HEK293T (cell line): ENCODE data around the gene DDN.

Source experiments
- CTCF ChIA-PET: fragments of 350-600 bp; formaldehyde crosslinking; extraction: SDS; loops from one replicate; lab custom pipeline; 2021; ENCODE audit warnings: antibody characterized with exemption, inconsistent platforms; lab: Yijun Ruan, JAX
- POLR2A ChIA-PET: fragments of 350-600 bp; formaldehyde crosslinking; extraction: SDS; loops from one replicate; lab custom pipeline; 2020; ENCODE audit warnings: antibody characterized with exemption, inconsistent platforms; lab: Yijun Ruan, JAX
- DNase-seq: peaks from one replicate; pipeline ENCODE4 v3.0.0; 2012; ENCODE audit warnings: mixed read lengths; ENCODE audit errors: extremely low spot score
- ARNT ChIP-seq: fragments of 450-650 bp; IDR thresholded peaks from 2 replicates; pipeline ENCODE4 v1.6.1; 2017; ENCODE audit warnings: mild to moderate bottlenecking
- BHLHE40 ChIP-seq: fragments of 450-650 bp; IDR thresholded peaks from 2 replicates; pipeline ENCODE4 v1.6.1; 2016; ENCODE audit warnings: mild to moderate bottlenecking, moderate library complexity, borderline replicate concordance
- CTBP1 ChIP-seq: fragments of 450-650 bp; IDR thresholded peaks from 2 replicates; pipeline ENCODE4 v1.6.1; 2016; ENCODE audit warnings: borderline replicate concordance
- ELF4 ChIP-seq: fragments of 450-650 bp; IDR thresholded peaks from 2 replicates; pipeline ENCODE4 v1.6.1; 2017; ENCODE audit warnings: antibody characterized with exemption
- FOXA1 ChIP-seq: fragments of 450-650 bp; IDR thresholded peaks from 2 replicates; pipeline ENCODE4 v1.6.1; 2016; ENCODE audit warnings: mild to moderate bottlenecking
- FOXK2 ChIP-seq: fragments of 450-650 bp; IDR thresholded peaks from 2 replicates; pipeline ENCODE4 v1.6.1; 2016; ENCODE audit warnings: mild to moderate bottlenecking
- FOXM1 ChIP-seq: fragments of 450-650 bp; IDR thresholded peaks from 2 replicates; pipeline ENCODE4 v1.6.1; 2017; ENCODE audit warnings: mild to moderate bottlenecking, borderline replicate concordance
- HDGF ChIP-seq: fragments of 450-650 bp; IDR thresholded peaks from 2 replicates; pipeline ENCODE4 v1.6.1; 2017; ENCODE audit warnings: antibody characterized with exemption, borderline replicate concordance
- L3MBTL2 ChIP-seq: fragments of 450-650 bp; conservative IDR thresholded peaks from 2 replicates; pipeline ENCODE4 v1.6.1; 2016; ENCODE audit warnings: mild to moderate bottlenecking
- LEF1 ChIP-seq: fragments of 450-650 bp; IDR thresholded peaks from 2 replicates; pipeline ENCODE4 v1.6.1; 2017; ENCODE audit warnings: mild to moderate bottlenecking, borderline replicate concordance
- NFRKB ChIP-seq: fragments of 450-650 bp; IDR thresholded peaks from 2 replicates; pipeline ENCODE4 v1.6.1; 2016; ENCODE audit warnings: mild to moderate bottlenecking, moderate library complexity
- PKNOX1 ChIP-seq: fragments of 450-650 bp; IDR thresholded peaks from 2 replicates; pipeline ENCODE4 v1.6.1; 2016
- SP1 ChIP-seq: fragments of 450-650 bp; IDR thresholded peaks from 2 replicates; pipeline ENCODE4 v1.6.1; 2017
- SUZ12 ChIP-seq: fragments of 450-650 bp; IDR thresholded peaks from 2 replicates; pipeline ENCODE4 v1.6.1; 2016; ENCODE audit warnings: mild to moderate bottlenecking
- TARDBP ChIP-seq: fragments of 450-650 bp; IDR thresholded peaks from 2 replicates; pipeline ENCODE4 v1.6.1; 2016
- ZNF384 ChIP-seq: fragments of 450-650 bp; IDR thresholded peaks from 2 replicates; pipeline ENCODE4 v1.6.1; 2016

The DDN gene

DNA sequence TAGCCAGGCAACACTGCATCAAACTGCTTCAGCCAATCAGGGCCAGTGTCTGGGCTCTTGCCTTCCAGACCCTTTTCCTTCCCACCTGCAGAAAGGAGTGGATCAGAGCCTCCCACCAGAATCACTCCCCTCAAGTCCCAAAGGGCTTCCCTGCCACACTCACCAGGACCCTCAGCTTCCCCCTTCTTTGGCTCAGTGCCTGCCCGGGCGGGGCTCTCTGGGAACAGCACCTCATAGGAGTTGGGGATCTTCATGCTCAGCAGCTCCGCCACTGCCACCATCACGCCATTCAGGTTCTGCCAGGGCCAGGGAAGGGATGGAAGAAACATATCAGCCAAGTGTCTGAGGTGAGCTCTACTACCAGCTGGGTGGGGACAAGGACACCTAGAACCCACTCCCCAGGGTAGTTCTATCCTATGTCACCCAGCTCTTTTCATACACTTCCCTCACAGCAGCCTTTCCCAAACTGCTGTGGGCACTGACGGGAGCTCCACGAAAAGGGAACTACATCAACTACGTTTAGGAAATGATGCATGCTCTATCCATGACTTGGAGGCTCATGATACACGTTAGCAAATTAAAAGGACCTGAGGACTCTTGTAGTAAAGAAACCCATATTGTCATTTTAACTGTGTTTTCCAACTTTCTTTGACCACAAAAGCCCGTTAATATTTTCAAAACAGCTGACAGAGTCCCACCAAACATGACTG is 28.8 kb upstream of the DDN start:
- ChIA-PET CTCF (no interaction called here), POLR2A (interaction anchor here (1.2 to 1.5 kb wide), 3 partner anchors 10 to 16 kb away, joined by 3 to 5 read pairs (median 4); no protein-coding TSS in a partner anchor)
- TF ChIP-seq BHLHE40 = no peak
- no peak for TF ChIP-seq TARDBP
- TF ChIP-seq SUZ12 = no peak
- no peak for TF ChIP-seq FOXA1
- TF ChIP-seq NFRKB = no peak
- TF ChIP-seq ARNT = no peak
- TF ChIP-seq LEF1 = no peak
- TF ChIP-seq HDGF = no peak
- DNase-seq = no peak

GRCh38 chr12:49026678-49027480 is 27.7 kb upstream of the DDN start:
- POLR2A ChIA-PET = interaction anchor here (1.2 to 1.5 kb wide), 2 partner anchors 9 to 13 kb away, joined by 3 to 4 read pairs; no protein-coding TSS in a partner anchor
- TF ChIP-seq ARNT (no peak), TARDBP (no peak), BHLHE40 (no peak), NFRKB (no peak), FOXK2 (no peak), FOXM1 (no peak), HDGF (no peak), FOXA1 (no peak), LEF1 (no peak), ELF4 (no peak), SP1 (no peak), ZNF384 (no peak), SUZ12 (no peak), CTBP1 (no peak), PKNOX1 (no peak), L3MBTL2 (no peak)
- CTCF ChIA-PET = no interaction called here
- DNase-seq = no peak

- no peak for DNase-seq
- CTCF ChIA-PET = no interaction called here
- POLR2A ChIA-PET = no interaction called here
- TF ChIP-seq LEF1 (no peak), ZNF384 (no peak), FOXM1 (no peak), L3MBTL2 (no peak)
These were observed 26.9 kb upstream of the DDN start for GRCh38 chr12:49026101-49026500.

DNA sequence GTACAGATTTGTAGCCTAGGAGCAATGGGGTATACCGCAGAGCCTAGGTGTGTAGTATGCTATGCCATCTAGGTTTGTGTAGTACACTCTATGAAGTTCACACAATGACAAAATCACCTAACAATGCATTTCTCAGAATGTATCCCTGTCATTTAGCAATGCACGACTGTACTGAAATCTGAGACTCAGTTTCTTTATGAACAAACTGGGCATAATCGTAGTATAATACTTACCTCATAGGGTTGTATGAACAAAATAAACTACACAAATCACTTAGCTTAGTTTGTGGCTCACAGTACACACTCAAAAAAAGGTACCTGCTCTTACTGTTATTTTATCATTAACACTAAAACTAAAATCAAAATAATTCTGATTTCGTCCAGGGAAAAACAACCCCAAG is 26.3 kb upstream of the DDN start:
- ChIA-PET CTCF (no interaction called here), POLR2A (no interaction called here)
- no peak for DNase-seq
- TF ChIP-seq LEF1 (no peak), PKNOX1 (no peak), HDGF (no peak), SP1 (no peak), TARDBP (no peak), FOXA1 (no peak), SUZ12 (no peak), CTBP1 (no peak), ZNF384 (no peak), ARNT (no peak), BHLHE40 (no peak), FOXK2 (no peak), L3MBTL2 (no peak), NFRKB (no peak)

GRCh38 chr12:49024543-49024942 is 25.4 kb upstream of the DDN start:
- POLR2A ChIA-PET = no interaction called here

More at GRCh38 chr12:49024543-49024942, 25.4 kb upstream of the DDN start:
- CTCF ChIA-PET = no interaction called here
- no peak for DNase-seq
- TF ChIP-seq PKNOX1 (no peak), SP1 (no peak), SUZ12 (no peak), ELF4 (no peak), FOXM1 (no peak), BHLHE40 (no peak), LEF1 (no peak), ZNF384 (no peak), TARDBP (no peak), NFRKB (no peak)
